NCI-H128 (cell line): ENCODE results near the gene CRYZ.
"Not testable (repeated sequence)": the region's sequence is repeated elsewhere in the genome, so short reads cannot be mapped to it uniquely, and the experiment has no call there.

Experiments
- DNase-seq: peaks from one replicate; lab custom pipeline; 2025; ENCODE audit not compliant: unreplicated experiment; lab: John Stamatoyannopoulos, UW

Gene CRYZ, protein sequence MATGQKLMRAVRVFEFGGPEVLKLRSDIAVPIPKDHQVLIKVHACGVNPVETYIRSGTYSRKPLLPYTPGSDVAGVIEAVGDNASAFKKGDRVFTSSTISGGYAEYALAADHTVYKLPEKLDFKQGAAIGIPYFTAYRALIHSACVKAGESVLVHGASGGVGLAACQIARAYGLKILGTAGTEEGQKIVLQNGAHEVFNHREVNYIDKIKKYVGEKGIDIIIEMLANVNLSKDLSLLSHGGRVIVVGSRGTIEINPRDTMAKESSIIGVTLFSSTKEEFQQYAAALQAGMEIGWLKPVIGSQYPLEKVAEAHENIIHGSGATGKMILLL

DNA sequence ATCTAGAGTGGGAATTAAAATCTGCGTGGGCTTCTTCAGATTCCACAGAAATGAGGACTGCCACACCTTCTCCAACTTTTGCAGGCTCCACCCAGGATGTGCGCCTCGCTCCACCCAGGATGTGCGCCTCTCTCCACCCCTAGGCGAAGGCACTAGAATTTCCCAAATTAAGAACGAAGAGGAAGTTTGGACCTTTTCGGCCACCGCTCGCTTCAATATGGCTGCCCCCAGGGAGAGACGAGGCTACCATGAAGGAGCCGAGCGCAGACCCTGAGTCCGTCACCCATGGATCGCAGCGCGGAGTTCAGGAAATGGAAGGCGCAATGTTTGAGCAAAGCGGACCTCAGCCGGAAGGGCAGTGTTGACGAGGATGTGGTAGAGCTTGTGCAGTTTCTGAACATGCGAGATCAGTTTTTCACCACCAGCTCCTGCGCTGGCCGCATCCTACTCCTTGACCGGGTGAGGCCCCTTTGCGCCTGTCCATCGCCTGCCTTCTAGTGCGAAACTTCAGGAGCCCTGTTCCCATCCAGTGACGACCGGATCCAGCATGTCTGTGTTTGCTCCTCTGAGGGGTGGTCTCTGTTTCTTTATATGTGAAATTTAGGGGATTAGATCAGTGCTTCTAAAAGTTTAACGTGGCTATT, at the start of gene CRYZ, which contains the start of gene TYW3:
TSS of gene CRYZ (minus strand) at position 91 of the 644 bp plus-strand sequence. CDS start 8,229 bp downstream, outside the sequence.
TSS of gene TYW3 (plus strand) at position 193 of the 644 bp plus-strand sequence. CDS start at position 286, 93 bp downstream.
- peak; percentile 82 for DNase-seq

GRCh38 chr1:74780594-74780993, 47.7 kb upstream of the CRYZ start:
- DNase-seq: no peak

DNA sequence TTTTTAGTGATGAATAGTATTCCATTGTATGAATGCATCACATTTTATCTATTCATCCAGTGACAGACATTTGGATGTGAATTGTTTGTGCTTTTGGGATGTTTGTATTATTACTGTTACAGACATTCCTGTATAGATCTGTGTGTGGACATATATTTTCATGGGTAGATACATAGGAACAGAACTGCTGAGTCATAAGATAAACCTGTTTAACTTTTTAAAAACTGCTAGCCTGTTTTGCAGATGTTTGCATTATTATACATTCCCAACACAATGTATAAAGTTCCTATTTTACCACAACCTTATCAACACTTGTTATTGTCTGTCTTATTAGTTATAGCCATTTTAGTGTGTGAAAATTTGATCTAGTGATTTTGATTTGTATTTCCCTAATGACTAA, 46.9 kb upstream of the CRYZ start:
- DNase-seq: no peak

DNA sequence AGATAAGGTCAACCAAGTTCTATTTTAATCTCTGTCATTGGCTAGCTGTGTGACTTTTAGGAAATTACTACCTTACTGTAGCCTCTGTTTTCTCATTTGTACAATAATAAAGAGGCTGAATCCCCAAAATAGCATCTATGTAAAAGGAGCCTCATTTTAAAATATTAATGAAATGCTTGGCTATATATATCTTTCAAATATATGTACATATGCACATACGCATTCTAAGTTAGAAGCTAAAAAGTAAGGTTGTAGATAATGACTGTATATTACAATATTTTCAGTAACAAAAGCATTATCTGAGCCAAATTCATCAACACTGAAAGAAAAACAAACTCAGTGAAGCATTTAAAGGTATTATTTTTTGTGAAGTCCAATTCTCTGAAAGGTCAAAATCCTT, 44.7 kb upstream of the CRYZ start:
- no peak for DNase-seq

DNA sequence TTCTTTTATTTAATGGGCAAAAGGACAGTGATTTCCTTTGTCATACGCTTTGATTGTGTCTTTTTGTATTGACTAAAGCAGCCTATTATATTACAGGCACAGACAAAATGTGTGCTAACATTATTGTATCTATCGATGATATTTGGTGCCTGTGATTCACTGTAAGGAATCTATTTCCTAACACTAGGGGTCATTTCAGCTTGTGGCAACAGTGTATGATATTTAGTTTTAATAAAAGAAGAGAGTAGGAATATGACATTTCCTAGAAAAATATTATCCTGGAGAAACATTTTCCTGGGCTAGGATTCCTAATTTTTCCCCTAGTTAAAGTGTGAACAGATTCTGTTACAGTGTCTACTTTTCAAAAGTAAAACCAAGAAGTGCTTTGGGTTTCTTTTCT, 42.9 kb upstream of the CRYZ start:
- no peak for DNase-seq

- DNase-seq: no peak
Measured at GRCh38 chr1:74773582-74773981, 40.7 kb upstream of the CRYZ start.

DNA sequence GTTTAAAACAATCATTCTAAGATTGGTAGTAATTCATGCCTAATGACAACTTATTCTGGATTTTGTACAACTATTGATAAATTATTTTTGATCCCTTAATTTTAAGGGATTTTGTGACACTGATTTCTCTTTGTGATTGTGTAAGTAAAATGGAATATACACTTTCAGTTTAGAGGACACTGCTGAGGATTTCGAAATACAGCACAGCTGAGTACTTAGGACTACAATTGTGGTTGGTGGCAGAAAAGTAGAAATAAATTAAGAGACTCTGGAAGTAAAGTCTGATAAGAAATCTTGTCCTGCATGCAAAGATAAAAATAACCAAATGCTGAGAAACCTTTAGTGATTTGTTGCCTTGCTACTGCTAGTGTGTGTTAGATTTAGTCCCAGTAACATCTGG, 40.1 kb upstream of the CRYZ start:
- DNase-seq: no peak

- peak; percentile 28 for DNase-seq
Measured at GRCh38 chr1:74771913-74772515, 39.2 kb upstream of the CRYZ start.

GRCh38 chr1:74767490-74767889, 34.6 kb upstream of the CRYZ start:
- DNase-seq: no peak

GRCh38 chr1:74766579-74766978, 33.7 kb upstream of the CRYZ start:
- no peak for DNase-seq

- DNase-seq: no peak
Measured at GRCh38 chr1:74763807-74764206, 31.0 kb upstream of the CRYZ start.

DNA sequence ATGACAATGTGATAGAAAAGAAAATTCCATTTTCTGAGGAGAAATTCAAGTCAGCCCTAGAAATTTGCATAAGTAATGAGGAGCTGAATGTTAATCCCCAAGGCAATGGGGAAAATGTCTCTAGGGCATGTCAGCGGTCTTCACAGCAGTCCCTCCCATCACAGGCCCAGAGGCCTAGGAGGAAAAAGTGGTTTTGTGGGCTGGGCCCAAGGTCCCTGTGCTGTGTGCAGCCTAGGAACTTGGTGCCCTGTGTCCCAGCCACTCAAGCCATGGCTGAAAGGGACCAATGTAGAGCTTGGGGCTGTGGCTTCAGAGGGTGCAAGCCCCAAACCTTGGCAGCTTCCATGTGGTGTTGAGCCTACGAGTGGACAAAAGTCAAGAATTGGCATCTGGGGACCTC, 23.8 kb upstream of the CRYZ start:
- DNase-seq: not testable (repeated sequence)

DNA sequence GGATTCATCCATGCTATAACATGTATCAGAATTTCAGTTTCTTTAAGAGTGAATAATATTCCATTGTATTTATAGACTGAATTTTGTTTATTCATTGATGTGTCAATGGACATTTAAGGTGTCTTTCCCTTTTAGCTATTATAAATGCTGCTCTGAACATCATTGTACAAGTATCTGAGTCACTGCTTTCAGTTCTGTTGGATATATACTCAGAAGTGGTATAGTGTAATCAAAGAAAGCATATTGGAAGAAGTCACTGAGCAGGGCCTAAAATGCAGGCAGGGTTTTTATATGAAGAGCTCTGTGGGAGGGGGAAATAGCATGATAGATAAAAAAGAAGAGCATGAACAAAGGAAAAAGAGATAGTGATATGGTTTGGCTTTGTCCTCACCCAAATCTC, 22.6 kb upstream of the CRYZ start:
- no peak for DNase-seq

- no peak for DNase-seq
Measured at GRCh38 chr1:74753104-74753503, 20.3 kb upstream of the CRYZ start.

GRCh38 chr1:74748960-74749359, 16.1 kb upstream of the CRYZ start:
- no peak for DNase-seq

GRCh38 chr1:74745247-74745646, 12.4 kb upstream of the CRYZ start:
- DNase-seq: not testable (repeated sequence)

GRCh38 chr1:74740307-74740980, 7.6 kb upstream of the CRYZ start:
- not testable (repeated sequence) for DNase-seq

DNA sequence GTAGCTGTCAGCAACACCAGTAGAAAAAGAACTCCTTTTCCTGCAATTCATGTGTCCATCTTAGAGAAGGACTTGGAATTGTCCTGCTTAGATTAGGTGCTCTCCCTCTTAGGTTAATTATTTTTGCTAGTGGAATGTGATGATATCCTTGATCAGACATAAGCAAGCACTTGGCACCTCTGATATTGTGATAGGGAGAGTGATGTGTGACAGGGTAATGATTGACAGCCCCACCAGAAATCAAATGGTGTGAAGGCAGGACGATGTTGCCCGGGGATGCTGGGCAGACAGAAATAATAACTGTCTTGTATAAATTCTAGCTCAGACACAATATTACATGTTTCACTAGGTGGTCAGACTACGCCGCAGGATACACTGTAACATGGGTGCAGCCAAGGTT, 4.5 kb upstream of the CRYZ start:
- no peak for DNase-seq

DNA sequence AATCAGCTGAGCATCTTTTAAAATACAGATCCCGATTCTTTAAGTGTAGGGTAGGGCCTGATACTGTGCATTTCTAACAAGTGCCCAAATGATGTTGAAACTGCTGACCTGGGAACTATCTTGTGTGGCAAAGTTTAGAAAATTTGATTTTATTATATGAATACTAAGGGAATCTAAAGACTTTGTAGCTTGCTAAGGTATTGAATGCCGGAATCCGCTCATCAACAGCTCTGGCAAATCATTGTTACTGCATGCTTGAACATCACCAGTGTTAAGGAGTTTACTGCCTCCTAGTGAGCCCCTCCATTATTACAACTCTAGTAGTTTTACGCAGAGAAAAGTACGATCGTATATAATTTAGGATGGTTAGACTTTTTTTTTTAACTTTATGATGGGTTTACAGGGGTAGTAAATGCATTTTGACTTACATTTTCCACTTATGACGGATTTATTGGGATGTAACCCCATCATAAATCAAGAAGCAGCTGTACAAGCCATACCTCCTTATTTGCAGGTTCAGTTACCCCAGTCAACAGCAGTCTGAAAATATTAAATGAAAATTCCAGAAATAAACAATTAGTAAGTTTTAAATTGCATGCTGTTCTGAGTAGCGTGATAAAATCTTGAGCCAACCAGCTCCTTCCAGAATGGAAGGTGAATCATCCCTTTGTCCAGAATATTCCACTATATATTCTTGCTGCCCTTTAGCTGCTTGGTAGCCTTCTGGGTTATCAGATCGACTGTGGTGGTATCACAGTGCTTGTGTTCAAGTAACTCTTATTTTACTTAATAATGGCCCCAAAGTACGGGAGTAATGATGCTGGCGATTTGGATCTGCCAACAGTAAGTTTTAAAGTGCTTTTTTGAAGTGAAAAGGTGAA, 994 bp upstream of the CRYZ start:
- DNase-seq: peak; percentile 35

GRCh38 chr1:74732071-74732946, 541 bp downstream of the CRYZ start:
- not testable (repeated sequence) for DNase-seq
